NCI-H82 treated with DMSO at 0.1 percent for 48 hours (cell line): ENCODE data around the gene STK17A.
A peak's percentile ranks its signal among the peaks of the same experiment; 100 is the strongest.

ENCODE experiments used
- DNase-seq: peaks from one replicate; lab custom pipeline; 2025; ENCODE audit not compliant: unreplicated experiment; lab: John Stamatoyannopoulos, UW

Gene STK17A

DNA sequence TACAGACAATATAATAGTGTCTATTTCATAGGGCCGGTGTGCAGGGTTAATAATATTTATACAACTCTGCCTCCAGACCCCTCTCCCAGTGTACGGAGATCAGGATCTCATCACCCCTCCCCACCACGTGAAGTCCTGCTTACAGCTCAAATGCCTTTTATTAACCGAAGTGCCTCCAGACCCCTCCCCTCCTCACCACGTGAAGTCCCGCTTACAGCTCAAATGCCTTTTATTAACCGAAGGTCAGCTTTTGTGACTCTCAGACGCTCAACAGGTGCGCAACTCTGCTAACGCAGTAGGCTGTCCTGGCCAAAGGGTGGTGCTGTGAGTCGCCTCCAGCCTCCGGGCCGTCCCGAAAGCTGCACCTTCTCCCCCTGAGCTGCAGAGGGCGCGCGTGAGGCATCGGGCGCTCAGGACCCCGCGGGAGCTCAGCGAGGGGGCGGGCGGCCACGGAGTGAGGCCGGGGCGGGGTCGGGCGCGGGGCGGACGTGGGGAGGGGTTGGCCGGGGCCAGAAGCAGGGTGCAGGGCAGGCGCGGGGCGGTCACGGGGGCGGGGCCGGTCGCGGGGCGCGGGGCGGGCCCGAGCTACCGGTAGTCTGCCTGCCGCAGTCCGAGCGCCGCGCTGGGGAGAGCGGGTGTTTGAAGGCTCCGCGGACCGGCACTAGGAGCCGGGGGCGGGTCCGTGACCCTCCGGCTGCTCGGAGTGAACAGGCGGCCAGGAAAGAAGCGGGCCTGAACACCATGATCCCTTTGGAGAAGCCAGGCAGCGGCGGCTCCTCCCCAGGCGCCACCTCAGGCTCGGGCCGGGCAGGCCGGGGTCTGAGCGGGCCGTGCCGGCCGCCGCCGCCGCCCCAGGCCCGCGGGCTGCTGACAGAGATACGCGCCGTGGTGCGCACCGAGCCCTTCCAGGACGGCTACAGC is at the start of gene STK17A:
Gene STK17A, plus strand, starts transcription at position 606 of the 921 bp plus-strand sequence. Its CDS starts 136 bp downstream, at position 742.
- peak; percentile 86 for DNase-seq

DNA sequence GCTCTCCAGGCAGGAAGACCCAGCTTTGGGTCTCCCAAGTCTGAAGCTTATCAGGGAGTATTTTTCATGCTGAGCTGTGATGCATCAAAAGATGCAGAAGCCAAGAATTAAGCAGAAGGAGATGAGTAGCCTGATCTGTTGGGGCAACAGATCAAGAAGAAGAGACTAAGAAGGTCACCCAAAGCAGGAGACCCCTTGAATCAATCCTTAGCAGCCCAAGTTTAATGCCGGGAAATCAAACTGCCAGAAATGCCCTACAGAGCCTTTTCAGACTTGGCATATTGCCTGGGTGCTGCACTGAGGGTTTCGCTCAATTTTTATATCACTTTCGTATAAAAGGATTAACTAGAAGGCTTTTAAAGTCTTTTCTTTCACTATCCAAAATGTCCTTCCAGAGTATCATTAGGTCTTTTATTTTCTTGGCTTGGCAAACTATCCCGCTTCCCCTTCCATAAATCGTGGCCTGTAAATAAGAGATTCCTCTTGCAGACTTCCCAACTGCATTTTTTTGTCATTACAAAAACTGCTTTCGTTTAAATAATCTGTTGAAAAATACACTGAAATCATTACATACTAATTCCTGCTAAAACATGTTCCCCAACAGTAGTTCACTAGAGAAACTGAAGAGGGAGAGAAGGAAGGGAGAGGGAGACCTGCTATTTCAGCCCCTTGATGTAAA is 49.0 kb upstream of the STK17A start:
- DNase-seq = no peak

DNA sequence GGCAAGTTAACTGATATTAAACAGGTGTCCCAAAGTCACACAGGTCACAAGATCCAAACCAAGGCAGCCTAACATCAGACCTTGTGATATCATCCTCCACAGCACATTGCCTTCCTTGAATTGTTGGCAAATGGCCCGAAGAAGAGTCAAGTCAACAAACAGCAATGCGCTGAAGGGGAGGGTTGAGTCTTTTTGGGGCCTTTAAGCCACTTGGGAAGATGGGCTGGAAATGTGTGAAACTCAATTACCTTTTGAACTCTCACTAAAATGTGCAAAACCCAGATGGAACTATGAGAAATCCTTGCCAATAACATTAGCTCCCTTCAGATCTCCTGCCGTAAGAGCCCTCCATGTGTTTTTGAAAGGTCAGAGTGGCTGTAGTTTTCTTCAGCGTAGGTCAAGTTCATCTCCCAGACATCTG is 47.9 kb upstream of the STK17A start:
- DNase-seq = no peak

DNA sequence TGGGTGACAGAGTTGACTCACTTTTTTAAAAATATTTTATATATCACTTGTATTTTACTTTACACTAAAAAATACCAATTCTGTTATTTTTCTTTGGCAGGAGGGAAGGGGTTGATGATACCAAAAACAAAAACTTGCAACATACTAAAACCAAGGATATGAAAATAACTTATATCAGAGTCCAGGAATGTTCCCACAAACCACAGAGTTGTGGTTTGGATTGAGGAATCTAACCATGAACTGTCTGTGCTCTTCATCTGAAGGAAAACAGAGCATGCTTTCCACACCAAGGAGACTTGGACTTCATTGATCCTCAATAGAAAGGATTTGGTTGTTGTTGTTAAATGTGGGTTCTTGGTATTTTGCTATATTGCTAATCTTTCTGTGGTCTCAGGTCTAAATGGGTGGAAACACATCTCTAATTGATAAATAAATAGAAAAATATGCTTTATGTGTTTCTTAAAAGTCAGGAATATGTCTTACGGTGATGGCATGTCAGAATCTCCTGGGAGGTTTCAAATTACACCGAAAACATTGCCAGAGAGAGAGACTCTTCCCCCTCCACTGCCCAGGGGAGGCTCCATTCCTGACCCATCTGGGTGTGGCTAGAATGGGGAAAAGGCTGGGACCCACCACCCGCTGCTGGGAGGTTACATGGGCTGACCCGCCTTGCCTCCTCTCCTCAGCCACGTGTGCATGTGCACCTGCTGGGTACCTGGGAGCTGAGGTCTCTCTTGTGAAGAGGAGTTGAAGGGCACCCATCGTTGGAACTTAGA is 46.9 kb upstream of the STK17A start:
- DNase-seq = no peak

DNA sequence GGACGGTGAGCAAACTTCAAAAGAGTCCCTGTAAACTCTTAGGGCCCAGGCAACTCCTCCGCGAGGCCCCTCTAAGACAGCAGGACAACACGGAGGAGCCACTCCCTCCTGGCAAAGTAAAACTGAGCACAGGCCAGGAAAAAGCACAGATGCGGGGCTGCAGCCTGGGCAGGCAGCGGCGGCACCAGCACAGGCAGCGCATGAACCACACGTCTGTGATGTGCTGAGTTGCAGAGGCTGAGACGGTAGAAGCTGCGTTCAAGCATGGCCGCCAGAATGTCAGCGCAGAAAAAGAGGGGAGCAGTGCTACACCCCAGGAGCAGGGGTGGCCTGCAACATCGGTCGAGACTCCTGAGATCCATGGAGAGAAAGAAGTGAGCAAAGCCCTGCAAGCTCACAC is 46.1 kb upstream of the STK17A start:
- no peak for DNase-seq

DNA sequence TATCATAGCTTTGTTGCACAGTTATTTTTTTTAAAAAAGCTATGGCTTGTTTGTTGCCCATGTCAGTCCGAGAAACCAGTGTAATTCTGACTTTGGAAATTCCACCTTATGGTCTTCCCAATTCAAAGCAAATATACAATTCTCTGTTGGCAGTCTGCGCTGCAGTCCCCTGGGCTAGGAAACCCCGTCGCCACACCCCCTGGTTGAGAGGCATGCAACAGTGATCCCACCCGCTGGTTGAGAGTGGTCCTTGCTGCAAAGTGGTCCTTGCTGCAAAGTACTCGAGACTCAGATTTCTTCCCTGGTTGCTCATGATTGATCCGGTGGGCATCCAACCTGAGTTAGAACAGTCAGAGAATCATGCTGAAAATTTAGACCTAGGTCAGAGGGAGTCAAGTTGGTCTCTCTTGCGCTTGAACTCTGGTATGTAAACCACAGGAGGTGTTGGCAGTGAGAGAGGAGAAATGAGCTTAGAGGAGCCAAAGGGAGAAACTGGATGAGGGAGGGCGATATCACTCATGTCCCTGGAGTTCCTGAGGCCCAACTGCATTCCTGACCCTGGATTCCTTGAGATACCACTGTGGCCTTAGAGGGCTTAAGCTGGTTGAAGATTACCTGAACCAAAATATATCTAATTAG is 45.0 kb upstream of the STK17A start:
- no peak for DNase-seq

DNA sequence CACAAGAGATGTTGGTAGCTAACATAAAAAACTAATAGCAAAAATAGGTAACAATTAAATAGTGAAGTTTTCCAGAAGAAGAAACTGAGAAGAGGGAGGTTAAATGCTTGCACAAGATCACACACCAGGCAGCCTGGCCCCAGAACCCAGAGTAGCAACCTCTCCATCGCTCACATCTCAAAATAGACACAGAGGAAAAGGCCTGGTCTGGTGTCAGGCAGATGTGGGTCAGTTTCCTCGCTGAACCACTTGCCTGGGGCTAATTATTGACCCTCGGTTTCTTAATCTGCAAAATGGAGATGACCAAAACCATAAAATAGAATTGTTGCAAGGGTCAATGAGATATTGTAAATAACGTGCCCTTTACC is 44.5 kb upstream of the STK17A start:
- DNase-seq = no peak

DNA sequence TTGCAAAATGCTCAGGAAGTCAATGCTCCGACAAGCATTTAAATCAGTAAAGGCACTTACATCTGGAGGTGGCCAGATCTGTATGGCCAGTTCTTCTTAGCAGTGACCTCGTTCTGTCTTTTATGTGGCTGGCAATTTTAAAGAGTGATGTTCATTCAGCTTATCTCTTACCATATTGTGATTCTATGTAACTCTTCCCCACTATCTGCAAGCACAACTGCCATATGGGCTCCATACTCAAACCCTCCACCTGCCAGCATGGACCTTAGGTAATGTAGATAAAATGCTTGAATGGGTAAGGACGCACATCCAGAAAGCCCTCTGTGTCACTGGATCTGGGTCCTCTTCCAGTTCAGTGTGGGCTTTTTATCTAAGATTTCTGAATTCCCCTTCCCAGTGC is 42.4 kb upstream of the STK17A start:
- no peak for DNase-seq

DNA sequence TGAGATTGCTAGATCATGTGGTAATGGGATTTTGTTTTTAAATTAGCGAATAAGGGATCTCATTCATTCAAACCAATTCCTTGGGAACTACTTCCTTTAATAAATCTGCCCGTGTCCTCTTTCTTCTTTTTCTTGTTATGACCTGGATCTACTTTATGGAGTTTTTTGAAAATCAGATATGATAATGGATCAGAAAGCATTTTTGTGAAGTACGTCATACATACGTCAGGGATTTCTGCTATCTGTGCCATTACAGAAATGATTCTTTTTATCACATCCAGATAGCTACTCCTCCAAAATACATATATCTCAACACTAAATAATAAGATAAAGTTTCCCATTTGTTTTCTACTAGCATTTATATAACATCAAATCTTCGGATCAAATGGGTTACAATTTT is 40.2 kb upstream of the STK17A start:
- DNase-seq = no peak

DNA sequence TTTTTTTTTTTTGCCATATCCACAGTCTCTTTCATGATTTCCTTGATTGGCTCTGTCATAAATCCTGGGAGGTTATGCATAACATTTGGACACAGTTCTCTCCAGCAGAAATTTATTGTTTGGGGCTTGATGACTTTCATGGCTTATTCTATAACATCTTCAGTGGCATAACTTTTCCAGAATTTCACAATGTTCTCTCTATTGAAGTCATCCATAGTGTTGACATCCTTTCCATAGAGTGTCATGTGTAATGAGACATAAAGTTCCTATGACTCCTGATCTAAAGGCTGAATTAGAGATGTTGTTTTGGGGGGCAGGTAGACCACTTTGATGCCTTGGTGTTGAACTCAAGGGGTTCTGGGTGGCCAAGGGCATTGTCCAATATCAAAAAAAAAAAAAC is 36.7 kb upstream of the STK17A start:
- DNase-seq = no peak

DNA sequence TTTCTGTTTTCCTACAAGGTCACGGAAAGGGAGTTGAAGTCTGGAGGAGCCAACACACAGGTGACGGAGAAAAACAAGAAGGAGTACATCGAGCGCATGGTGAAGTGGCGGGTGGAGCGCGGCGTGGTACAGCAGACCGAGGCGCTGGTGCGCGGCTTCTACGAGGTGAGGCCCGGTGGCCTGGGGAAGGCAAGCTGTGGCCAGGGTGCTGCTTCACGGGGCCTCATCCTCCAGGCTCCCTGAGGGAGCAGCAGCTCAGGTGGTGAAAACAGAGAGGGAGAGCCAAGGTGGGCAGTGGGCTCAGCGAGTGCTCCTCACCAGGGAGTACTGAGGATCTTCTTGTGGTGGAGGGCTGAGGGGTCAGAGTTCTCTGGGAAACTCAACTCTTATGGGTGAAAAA is 32.5 kb upstream of the STK17A start:
- DNase-seq = no peak

DNA sequence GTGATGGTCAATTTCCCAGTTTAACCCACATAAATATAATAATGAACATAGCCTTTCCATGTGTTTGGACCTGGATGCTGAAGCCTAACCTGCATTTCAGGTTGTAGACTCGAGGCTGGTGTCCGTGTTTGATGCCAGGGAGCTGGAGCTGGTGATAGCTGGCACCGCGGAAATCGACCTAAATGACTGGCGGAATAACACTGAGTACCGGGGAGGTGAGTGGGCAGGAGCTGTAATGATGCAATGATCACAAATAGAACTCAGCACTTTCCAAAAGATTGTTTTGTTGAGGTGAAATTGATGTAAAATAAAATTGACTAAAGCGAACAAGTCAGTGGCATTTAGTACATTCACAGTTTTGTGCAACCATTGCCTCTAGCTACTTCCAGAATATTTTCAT is 30.8 kb upstream of the STK17A start:
- no peak for DNase-seq

DNA sequence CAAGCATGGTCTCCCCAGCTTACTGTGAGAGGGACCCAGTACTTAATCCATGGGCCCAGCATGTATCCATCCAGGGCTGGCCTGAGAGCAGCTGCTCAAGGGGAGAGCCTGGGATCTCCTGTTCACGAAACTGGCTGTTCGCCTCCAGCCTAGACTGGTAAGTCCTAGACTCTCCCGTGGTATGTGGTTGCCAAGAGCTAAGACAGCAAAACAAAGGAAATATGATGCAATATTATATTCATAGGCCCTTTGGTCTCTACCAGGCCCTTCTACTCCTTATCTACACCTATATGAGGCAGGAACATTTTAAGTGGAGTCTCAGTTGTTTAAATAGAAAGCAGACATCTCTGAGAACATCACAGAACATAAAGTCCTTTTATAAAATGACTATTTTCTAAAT is 28.9 kb upstream of the STK17A start:
- no peak for DNase-seq

DNA sequence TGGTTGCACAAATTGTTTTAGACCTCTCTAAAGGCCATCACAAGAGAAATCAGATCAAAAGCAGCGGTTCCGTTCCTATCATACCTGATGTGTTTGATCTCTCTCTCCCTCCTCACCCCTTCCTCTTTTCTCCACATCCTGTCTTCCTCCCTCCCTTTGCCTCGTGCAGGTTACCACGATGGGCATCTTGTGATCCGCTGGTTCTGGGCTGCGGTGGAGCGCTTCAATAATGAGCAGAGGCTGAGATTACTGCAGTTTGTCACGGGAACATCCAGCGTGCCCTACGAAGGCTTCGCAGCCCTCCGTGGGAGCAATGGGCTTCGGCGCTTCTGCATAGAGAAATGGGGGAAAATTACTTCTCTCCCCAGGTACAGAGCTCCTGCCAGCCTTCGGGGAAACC is 28.5 kb upstream of the STK17A start:
- DNase-seq = no peak

DNA sequence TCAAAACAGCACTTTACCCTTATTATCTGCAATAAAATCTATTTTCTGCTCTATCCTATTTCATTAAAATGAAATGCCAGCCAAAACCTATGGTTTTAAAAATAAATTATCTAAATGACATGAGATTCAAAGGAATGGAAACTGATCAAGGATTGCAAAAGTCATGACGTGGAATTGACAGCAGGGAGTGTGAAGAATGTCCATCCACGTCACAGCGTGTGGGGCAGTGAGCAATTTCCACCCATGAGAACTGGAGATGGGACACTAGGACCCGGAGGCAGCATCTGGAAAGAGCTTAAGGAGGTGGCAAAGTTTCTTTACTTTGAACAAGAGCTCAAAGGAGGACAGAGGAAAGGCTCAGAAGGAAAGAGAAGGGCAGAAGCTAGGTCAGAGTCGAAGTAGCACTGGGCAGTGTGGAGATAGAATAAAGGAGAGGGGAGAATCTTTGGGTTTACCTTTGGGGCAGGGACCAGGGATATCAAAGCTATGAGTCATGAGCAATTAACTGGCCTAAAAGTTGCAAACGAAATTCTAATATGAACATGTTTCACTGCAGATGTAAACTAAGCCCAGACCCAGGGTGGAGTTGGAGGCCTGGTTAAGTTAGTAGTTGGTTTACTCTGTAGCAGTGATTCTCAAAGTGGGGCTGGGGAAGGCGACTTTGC is 24.9 kb upstream of the STK17A start:
- DNase-seq = no peak

DNA sequence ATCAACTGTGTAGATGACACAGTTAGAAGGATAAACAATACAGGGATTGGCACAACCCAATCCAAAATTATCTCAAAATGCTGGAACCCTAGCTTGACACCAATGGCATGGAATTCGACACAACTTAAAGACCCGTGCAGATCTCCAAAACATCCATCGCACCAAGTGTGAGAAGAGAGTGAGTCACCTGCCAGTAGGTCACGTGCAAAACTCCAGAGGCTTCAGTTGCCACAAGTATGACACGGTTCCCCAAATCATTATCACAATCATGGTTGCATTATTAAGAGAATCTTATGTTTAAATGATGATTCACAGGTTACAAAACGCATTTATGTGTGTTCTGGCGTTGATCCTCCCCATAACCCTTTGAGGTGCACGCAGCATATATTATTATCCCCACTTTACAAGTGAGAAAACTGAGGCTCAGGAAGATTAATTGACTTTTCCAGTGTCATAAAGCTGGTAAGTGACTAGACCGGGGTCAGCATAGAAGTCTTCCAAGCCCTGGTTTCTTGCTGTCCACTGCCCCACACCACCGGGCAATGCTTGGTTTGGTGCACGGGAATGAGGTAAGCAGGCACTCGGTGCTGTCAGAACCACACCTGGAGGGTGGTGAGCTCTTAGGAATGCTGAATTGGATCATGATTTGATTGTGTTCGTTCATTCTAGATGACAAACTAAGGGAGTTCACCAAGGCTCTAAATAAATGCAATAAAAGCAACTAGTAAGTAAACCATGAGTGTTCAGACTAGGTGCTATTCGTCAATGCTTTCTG is 23.6 kb upstream of the STK17A start:
- no peak for DNase-seq

DNA sequence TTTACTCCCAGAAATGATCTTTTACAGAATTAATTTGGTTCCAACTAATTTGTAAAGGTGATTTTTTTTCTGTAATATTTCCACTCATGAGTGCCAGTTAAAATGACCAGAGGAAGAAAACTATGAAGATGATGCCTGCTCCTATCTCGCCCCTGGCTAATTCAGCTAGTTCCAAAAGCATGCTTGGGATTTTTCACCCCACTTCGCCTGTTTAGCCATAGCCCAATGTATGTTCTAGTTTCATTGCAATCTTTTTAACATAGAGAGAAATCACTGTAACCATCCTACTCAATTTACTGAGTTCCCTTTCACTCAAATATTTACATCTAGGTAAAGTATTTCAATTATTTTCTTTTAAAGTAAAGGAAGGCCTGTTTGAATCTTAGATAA is 23.0 kb upstream of the STK17A start:
- DNase-seq = no peak

DNA sequence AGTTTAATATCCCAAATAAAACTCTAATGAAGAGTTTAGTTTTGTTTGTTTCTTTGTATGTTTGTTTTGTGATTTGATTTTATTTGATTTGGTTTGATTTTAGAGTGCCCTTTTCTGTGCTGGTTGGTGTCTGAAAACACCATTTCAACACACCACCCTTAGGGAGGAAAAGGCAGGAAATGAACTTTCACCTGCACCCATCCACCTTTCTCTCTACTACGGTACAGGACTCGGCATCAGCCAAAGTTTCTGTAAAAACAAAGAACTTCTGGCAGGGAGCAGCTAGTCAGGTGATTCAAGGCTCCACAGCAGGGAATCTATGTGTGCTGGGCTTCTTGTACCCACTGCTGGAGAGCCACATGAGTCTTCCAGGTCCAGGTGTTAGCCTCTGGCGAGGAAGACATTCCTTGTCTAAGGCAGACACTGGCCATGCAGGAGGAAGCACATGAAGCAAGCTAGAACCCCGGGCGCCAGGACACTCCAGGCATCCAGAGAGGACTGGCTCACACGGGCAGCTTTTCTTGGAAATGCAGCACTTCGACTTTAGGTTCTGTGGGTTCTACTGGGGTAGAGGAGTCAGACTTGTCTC is 22.1 kb upstream of the STK17A start:
- DNase-seq = no peak

DNA sequence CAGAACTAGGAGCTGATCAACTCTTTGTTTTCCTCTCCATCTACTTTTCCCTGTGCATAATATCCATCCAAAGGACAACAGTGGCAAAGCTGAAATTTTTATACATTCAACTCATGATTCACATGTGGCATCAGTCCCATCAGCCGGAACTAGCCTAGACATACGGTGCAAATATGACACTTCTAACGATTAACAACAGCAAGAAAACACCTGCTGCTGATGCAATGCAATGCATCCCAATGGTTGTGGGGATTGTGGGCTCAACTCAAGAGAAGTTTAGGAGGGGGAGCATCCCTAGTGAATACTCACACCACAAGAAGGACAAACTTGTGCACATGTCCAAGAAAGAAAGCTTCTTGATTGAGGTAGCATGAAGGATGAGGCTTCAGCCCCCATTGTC is 20.5 kb upstream of the STK17A start:
- no peak for DNase-seq

DNA sequence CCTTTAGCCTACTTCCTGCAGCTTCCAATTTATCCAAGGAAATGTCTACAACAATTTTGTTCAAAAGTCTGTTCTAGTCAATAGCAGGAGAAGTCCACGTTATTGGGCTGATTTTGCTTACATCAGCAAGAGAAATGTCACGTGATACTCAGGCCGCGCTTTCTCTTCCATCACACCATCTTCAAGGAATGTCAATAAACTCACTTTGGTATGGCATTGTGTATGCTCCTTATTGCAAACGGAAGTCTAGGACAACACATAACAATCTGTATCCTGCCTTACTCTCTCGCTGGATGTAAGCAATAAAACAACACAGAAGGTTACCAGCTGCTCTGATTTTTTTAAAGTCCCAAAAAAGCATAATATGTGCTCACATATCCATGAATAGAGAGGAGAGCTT is 17.1 kb upstream of the STK17A start:
- no peak for DNase-seq
